SU-DHL-6 (cell line): ENCODE results near the gene CNRIP1.

Source experiments
- CTCF ChIP-seq: fragments of 200-600 bp; sonication (generic); IDR thresholded peaks from one replicate; pipeline ENCODE4 v1.5.1; 2017; ENCODE audit warnings: antibody characterized with exemption, mild to moderate bottlenecking, low read length, moderate library complexity; ENCODE audit not compliant: insufficient read depth, poor library complexity, severe bottlenecking
- EZH2phosphoT487 ChIP-seq: fragments of 200-600 bp; sonication (generic), shearing (Covaris generic); conservative IDR thresholded peaks from 2 replicates; pipeline ENCODE4 v1.6.1; 2018; ENCODE audit warnings: mild to moderate bottlenecking, antibody characterized with exemption, low read length, moderate library complexity, mixed read lengths

DNA sequence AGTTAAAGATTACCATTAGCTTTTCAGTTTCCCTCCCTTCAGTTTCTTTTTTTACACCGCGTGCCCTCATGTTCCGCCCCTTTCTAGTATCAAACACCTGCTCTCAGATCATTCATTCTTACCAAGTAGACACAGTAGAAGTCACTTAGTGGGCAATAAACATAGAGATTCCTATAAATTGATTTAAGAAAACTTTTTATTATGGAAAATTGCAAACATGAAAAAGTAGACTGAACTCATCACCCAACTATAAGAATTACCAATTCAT is 21.2 kb upstream of the CNRIP1 start:
- TF ChIP-seq CTCF (no peak), EZH2phosphoT487 (no peak)
